ENCODE results near the gene ADAM12.
"Not testable (repeated sequence)": the region's sequence is repeated elsewhere in the genome, so short reads cannot be mapped to it uniquely, and the experiment has no call there.

DNA sequence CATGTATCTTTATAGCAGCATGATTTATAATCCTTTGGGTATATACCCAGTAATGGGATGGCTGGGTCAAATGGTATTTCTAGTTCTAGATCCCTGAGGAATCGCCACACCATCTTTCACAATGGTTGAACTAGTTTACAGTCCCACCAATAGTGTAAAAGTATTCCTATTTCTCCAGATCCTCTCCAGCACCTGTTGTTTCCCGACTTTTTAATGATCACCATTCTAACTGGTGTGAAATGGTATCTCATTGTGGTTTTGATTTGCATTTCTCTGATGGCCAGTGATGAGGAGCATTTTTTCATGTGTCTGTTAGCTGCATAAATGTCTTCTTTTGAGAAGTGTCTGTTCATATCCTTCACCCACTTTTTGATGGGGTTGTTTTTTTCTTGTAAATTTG lies 44.8 kb downstream of the ADAM12 start:
- not testable (repeated sequence) for TF ChIP-seq POLR2A, POLR2AphosphoS5 (IDR thresholded peaks at IDR 0.05; ENCODE audit: low read depth, low read length)
